ENCODE measurements around the gene VEGFA.

DNA sequence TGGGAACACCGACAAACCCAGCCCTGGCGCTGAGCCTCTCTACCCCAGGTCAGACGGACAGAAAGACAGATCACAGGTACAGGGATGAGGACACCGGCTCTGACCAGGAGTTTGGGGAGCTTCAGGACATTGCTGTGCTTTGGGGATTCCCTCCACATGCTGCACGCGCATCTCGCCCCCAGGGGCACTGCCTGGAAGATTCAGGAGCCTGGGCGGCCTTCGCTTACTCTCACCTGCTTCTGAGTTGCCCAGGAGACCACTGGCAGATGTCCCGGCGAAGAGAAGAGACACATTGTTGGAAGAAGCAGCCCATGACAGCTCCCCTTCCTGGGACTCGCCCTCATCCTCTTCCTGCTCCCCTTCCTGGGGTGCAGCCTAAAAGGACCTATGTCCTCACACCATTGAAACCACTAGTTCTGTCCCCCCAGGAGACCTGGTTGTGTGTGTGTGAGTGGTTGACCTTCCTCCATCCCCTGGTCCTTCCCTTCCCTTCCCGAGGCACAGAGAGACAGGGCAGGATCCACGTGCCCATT is 15.3 kb downstream of the VEGFA start:
- TF ChIP-seq, protein P1, sequence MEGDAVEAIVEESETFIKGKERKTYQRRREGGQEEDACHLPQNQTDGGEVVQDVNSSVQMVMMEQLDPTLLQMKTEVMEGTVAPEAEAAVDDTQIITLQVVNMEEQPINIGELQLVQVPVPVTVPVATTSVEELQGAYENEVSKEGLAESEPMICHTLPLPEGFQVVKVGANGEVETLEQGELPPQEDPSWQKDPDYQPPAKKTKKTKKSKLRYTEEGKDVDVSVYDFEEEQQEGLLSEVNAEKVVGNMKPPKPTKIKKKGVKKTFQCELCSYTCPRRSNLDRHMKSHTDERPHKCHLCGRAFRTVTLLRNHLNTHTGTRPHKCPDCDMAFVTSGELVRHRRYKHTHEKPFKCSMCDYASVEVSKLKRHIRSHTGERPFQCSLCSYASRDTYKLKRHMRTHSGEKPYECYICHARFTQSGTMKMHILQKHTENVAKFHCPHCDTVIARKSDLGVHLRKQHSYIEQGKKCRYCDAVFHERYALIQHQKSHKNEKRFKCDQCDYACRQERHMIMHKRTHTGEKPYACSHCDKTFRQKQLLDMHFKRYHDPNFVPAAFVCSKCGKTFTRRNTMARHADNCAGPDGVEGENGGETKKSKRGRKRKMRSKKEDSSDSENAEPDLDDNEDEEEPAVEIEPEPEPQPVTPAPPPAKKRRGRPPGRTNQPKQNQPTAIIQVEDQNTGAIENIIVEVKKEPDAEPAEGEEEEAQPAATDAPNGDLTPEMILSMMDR (IDR thresholded peaks at IDR 0.05), result no peak
- no peak for TF ChIP-seq POLR2A (IDR thresholded peaks at IDR 0.05)
- TF ChIP-seq EP300 (IDR thresholded peaks at IDR 0.05), result no peak
